ENCODE results near the gene NKD1. TPM values are rescaled to one million over a fixed set of nuclear protein-coding genes. Genes with fewer than 3 reads are reported as not detected.

The NKD1 gene
- total RNA-seq, 6 experiments from 2014 or later = 0.69 to 2.6 (median 2.1) TPM

- no peak overlapping the region for H3K4me3 ChIP-seq
- DNase-seq (peak in 1 of 3 donors; percentile 21), ATAC-seq (no peak)
- no peak overlapping the region for H3K27ac ChIP-seq
- intact Hi-C loops (cut with DNase I) = no loop called here
- H3K36me3 ChIP-seq = no peaks in the 10 kb centered on the region
- TF ChIP-seq POLR2A (IDR thresholded peaks at IDR 0.05) (no peak), CTCF (IDR thresholded peaks at IDR 0.05) (no peak)
- H3K27me3 ChIP-seq = no peaks in the 10 kb centered on the region
- no peaks in the 10 kb centered on the region for H3K4me1 ChIP-seq
- 82% methylated on average over 6 of the region's 11 CpGs for WGBS (ENCODE audit: insufficient coverage, low coverage, low lambda C conversion rate, missing lambda C conversion rate)
- H3K9me3 ChIP-seq = no peaks in the 10 kb centered on the region
Observed at GRCh38 chr16:50538411-50539052, 9.7 kb upstream of the NKD1 start.

- DNase-seq (no peak), ATAC-seq (no peak)
- no peaks in the 10 kb centered on the region for H3K27me3 ChIP-seq
- intact Hi-C loops (cut with DNase I) = no loop called here
- H3K27ac ChIP-seq = no peak overlapping the region
- no peak overlapping the region for H3K4me3 ChIP-seq
- H3K9me3 ChIP-seq = no peaks in the 10 kb centered on the region
- H3K36me3 ChIP-seq = no peaks in the 10 kb centered on the region
- no peaks in the 10 kb centered on the region for H3K4me1 ChIP-seq
- WGBS (ENCODE audit: insufficient coverage, low coverage, low lambda C conversion rate, missing lambda C conversion rate) = 73% methylated on average over 11 of the region's 17 CpGs
- TF ChIP-seq POLR2A (IDR thresholded peaks at IDR 0.05) (no peak), CTCF (IDR thresholded peaks at IDR 0.05) (no peak)
Observed at GRCh38 chr16:50539053-50539695, 9.0 kb upstream of the NKD1 start.

- intact Hi-C loops (cut with DNase I) = no loop called here
- H3K4me1 ChIP-seq = no peaks in the 10 kb centered on the region
- no peaks in the 10 kb centered on the region for H3K9me3 ChIP-seq
- no peak overlapping the region for H3K27ac ChIP-seq
- no peak for ATAC-seq
- no peak overlapping the region for H3K4me3 ChIP-seq
- no peaks in the 10 kb centered on the region for H3K27me3 ChIP-seq
- no peaks in the 10 kb centered on the region for H3K36me3 ChIP-seq
- DNase-seq = no peak
- WGBS (ENCODE audit: insufficient coverage, low coverage, low lambda C conversion rate, missing lambda C conversion rate) = 80% methylated on average over 15 of the region's 23 CpGs
- no peak for TF ChIP-seq CTCF (IDR thresholded peaks at IDR 0.05)
- no peak for TF ChIP-seq POLR2A (IDR thresholded peaks at IDR 0.05)
Observed at GRCh38 chr16:50539822-50540710, 8.1 kb upstream of the NKD1 start.

DNA sequence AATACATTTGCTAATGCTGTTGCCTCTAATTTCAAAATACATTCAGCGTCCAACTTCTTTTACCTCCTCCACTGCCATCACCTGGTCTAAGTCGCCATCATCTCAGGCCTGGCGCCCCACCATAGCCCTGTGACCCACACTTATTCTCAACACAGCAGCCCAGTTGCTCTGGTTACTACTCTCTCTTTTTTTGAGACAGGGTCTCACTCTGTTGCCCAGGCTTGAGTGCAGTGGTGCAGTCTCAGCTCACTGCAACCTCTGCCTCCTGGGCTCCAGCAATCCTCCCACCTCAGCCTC, 7.5 kb upstream of the NKD1 start:
- Histone ChIP-seq H3K4me3 (no peak overlapping the region), H3K27ac (no peak overlapping the region), H3K4me1 (no peaks in the 10 kb centered on the region), H3K36me3 (no peaks in the 10 kb centered on the region), H3K9me3 (no peaks in the 10 kb centered on the region), H3K27me3 (no peaks in the 10 kb centered on the region)
- ATAC-seq (no peak), DNase-seq (no peak)
- WGBS (ENCODE audit: insufficient coverage, low coverage, low lambda C conversion rate, missing lambda C conversion rate) = 91% methylated on average over 3 of the region's 3 CpGs
- intact Hi-C loops (cut with DNase I) = no loop called here
- no peak for TF ChIP-seq CTCF (IDR thresholded peaks at IDR 0.05)
- no peak for TF ChIP-seq POLR2A (IDR thresholded peaks at IDR 0.05)
